Thoracic aorta (tissue), 2 donors: ENCODE measurements around the gene PLET1. TPM values are rescaled to one million over a fixed set of nuclear protein-coding genes. Genes with fewer than 3 reads are reported as not detected.

Experiments
- ATAC-seq: fragments of 150-250 bp; one replicate; pipeline ENCODE4 v1.8.0; 2017; ENCODE audit warnings: low read depth; ENCODE audit not compliant: insufficient number of reproducible peaks, low FRiP score
- DNase-seq: peaks from one replicate; pipeline ENCODE4 v3.0.0-alpha.2; 2020; ENCODE audit warnings: low spot score
- H3K27ac ChIP-seq, 2 donors: fragments of 200-600 bp; sonication (generic); 1 replicate in 1 of 2; 2 replicates in 1 of 2; pipeline ENCODE4 v1.5.1; 2016; ENCODE audit warnings: mild to moderate bottlenecking in 2 of 2, moderate library complexity in 2 of 2
- H3K27me3 ChIP-seq: fragments of 200-600 bp; sonication (generic); replicated peaks from 2 replicates; pipeline ENCODE4 v1.6.0; 2016; ENCODE audit warnings: mild to moderate bottlenecking; ENCODE audit not compliant: insufficient read depth
- H3K36me3 ChIP-seq: fragments of 200-600 bp; sonication (generic); one replicate; pipeline ENCODE4 v1.5.1; 2016
- H3K4me1 ChIP-seq, 2 donors: fragments of 200-600 bp; sonication (generic); 1 replicate in 1 of 2; 2 replicates in 1 of 2; pipeline versions ENCODE4 v1.5.1 to v1.6.0; 2016; ENCODE audit warnings: low read depth in 2 of 2, mild to moderate bottlenecking in 1 of 2; ENCODE audit not compliant: control insufficient read depth in 1 of 2
- H3K4me3 ChIP-seq: fragments of 200-600 bp; sonication (generic); 2 replicates; pipeline ENCODE4 v1.5.1; 2016; ENCODE audit warnings: mild to moderate bottlenecking
- H3K9me3 ChIP-seq: fragments of 200-600 bp; sonication (generic); 2 replicates; pipeline ENCODE4 v1.5.1; 2016
- CTCF ChIP-seq: fragments of 200-600 bp; sonication (generic); IDR thresholded peaks from one replicate; pipeline ENCODE4 v1.5.1; 2019; ENCODE audit warnings: antibody characterized with exemption
- total RNA-seq, 2 donors: library from RNA; depleted of rRNA; stranded (reverse); fragments of >200 nt; gene quantifications; one replicate each; pipeline versions ENCODE4 v1.1.0 to v1.2.3, GENCODE V29; 2016

Gene PLET1
- total RNA-seq, 2 donors from 2014 or later, result not detected

- Histone ChIP-seq H3K4me3 (no peak overlapping the region), H3K27ac (peak overlapping the region in 1 of 2 donors; percentile 14), H3K36me3 (no peaks in the 10 kb centered on the region), H3K4me1 (peaks cover 0 to 7% of the 10 kb centered on the region in 2 donors), H3K9me3 (no peaks in the 10 kb centered on the region), H3K27me3 (no peaks in the 10 kb centered on the region)
- no peak for TF ChIP-seq CTCF
- ATAC-seq (no peak), DNase-seq (no peak)
Measured at GRCh38 chr11:112277941-112278340, 17.3 kb upstream of the PLET1 start.

- H3K9me3 ChIP-seq, result no peaks in the 10 kb centered on the region
- no peak overlapping the region for H3K27ac ChIP-seq
- no peaks in the 10 kb centered on the region for H3K36me3 ChIP-seq
- H3K27me3 ChIP-seq, result no peaks in the 10 kb centered on the region
- DNase-seq (no peak), ATAC-seq (no peak)
- peaks cover 0 to 7% of the 10 kb centered on the region in 2 donors for H3K4me1 ChIP-seq
- TF ChIP-seq CTCF, result no peak
- H3K4me3 ChIP-seq, result no peak overlapping the region
Measured at GRCh38 chr11:112277029-112277428, 16.4 kb upstream of the PLET1 start.

- Histone ChIP-seq H3K27ac (no peak overlapping the region), H3K4me1 (peaks cover 0 to 7% of the 10 kb centered on the region in 2 donors), H3K27me3 (no peaks in the 10 kb centered on the region), H3K4me3 (no peak overlapping the region), H3K36me3 (no peaks in the 10 kb centered on the region), H3K9me3 (no peaks in the 10 kb centered on the region)
- no peak for TF ChIP-seq CTCF
- ATAC-seq, result no peak
- no peak for DNase-seq
Measured at GRCh38 chr11:112274007-112274783, 13.5 kb upstream of the PLET1 start.

- no peak for DNase-seq
Measured at GRCh38 chr11:112273066-112273465, 12.4 kb upstream of the PLET1 start.

GRCh38 chr11:112271242-112271641, 10.6 kb upstream of the PLET1 start:
- ATAC-seq, result no peak

More at GRCh38 chr11:112273066-112273465, 12.4 kb upstream of the PLET1 start:
- no peak for TF ChIP-seq CTCF
- Histone ChIP-seq H3K9me3 (no peaks in the 10 kb centered on the region), H3K27me3 (no peaks in the 10 kb centered on the region), H3K4me1 (peaks cover 0 to 6% of the 10 kb centered on the region in 2 donors), H3K36me3 (no peaks in the 10 kb centered on the region), H3K27ac (no peak overlapping the region), H3K4me3 (no peak overlapping the region)
- no peak for ATAC-seq

More at GRCh38 chr11:112271242-112271641, 10.6 kb upstream of the PLET1 start:
- Histone ChIP-seq H3K36me3 (no peaks in the 10 kb centered on the region), H3K27ac (no peak overlapping the region), H3K4me3 (no peak overlapping the region), H3K4me1 (no peaks in the 10 kb centered on the region), H3K9me3 (no peaks in the 10 kb centered on the region), H3K27me3 (no peaks in the 10 kb centered on the region)
- TF ChIP-seq CTCF, result no peak
- DNase-seq, result no peak
